HFFc6 (cell line): Measurements from ENCODE around the gene SLC1A3. TPM values are rescaled to one million over a fixed set of nuclear protein-coding genes. Genes with fewer than 3 reads are reported as not detected.

ENCODE experiments used
- DNase-seq: peaks from one replicate; pipeline ENCODE4 v3.0.0-alpha.2; 2018
- H3K27ac Mint-ChIP-seq: 2 replicates; pipeline ENCODE4 v1.8.0; 2020; ENCODE audit warnings: mild to moderate bottlenecking, mixed read lengths
- H3K27me3 Mint-ChIP-seq: 2 replicates; pipeline ENCODE4 v1.8.0; 2021; ENCODE audit warnings: mild to moderate bottlenecking, moderate library complexity, mixed read lengths; ENCODE audit not compliant: insufficient read depth
- H3K36me3 Mint-ChIP-seq: 2 replicates; pipeline ENCODE4 v1.8.0; 2021; ENCODE audit warnings: low read depth, mixed read lengths
- H3K4me1 Mint-ChIP-seq: 2 replicates; pipeline ENCODE4 v1.8.0; 2020; ENCODE audit warnings: low read depth, mixed read lengths
- H3K4me3 Mint-ChIP-seq: 2 replicates; pipeline ENCODE4 v1.8.0; 2020; ENCODE audit warnings: mild to moderate bottlenecking, moderate library complexity, mixed read lengths
- H3K9me3 Mint-ChIP-seq: 2 replicates; pipeline ENCODE4 v1.8.0; 2020; ENCODE audit warnings: mild to moderate bottlenecking, mixed read lengths
- total RNA-seq, 6 experiments: library from RNA; stranded (reverse); fragmentation: NEBNext Ultra II Directional; extraction: Animal tissue kit (Norgen Biotek cat#: 25700); gene quantifications; 2 replicates in 1 of 6; 3 replicates in 5 of 6; pipeline ENCODE4 v1.2.3, GENCODE V29; 2021
- TF ChIP-seq, protein P1 (sequence below): fragments of 200-600 bp; sonication (generic); IDR thresholded peaks from 2 replicates; pipeline ENCODE4 v1.5.0; 2021; ENCODE audit warnings: antibody characterized with exemption, mild to moderate bottlenecking

SLC1A3 gene
- total RNA-seq, 6 experiments from 2014 or later = 0.14 TPM; not detected in 5

GRCh38 chr5:36648426-36648825 lies 42.0 kb downstream of the SLC1A3 start:
- TF ChIP-seq, protein P1, sequence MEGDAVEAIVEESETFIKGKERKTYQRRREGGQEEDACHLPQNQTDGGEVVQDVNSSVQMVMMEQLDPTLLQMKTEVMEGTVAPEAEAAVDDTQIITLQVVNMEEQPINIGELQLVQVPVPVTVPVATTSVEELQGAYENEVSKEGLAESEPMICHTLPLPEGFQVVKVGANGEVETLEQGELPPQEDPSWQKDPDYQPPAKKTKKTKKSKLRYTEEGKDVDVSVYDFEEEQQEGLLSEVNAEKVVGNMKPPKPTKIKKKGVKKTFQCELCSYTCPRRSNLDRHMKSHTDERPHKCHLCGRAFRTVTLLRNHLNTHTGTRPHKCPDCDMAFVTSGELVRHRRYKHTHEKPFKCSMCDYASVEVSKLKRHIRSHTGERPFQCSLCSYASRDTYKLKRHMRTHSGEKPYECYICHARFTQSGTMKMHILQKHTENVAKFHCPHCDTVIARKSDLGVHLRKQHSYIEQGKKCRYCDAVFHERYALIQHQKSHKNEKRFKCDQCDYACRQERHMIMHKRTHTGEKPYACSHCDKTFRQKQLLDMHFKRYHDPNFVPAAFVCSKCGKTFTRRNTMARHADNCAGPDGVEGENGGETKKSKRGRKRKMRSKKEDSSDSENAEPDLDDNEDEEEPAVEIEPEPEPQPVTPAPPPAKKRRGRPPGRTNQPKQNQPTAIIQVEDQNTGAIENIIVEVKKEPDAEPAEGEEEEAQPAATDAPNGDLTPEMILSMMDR = no peak
- DNase-seq = no peak
- Mint-ChIP-seq H3K9me3 (no peaks in the 10 kb centered on the region), H3K36me3 (no peaks in the 10 kb centered on the region), H3K27me3 (peaks cover 6% of the 10 kb centered on the region), H3K4me3 (no peak overlapping the region), H3K27ac (no peak overlapping the region), H3K4me1 (peaks cover 10% of the 10 kb centered on the region)

- H3K36me3 Mint-ChIP-seq = no peaks in the 10 kb centered on the region
- TF ChIP-seq, protein P1 = no peak
- no peak for DNase-seq
These were observed 45.6 kb downstream of the SLC1A3 start for GRCh38 chr5:36651761-36652685.

GRCh38 chr5:36653044-36653705 lies 46.8 kb downstream of the SLC1A3 start:
- H3K4me1 Mint-ChIP-seq = peaks cover 27% of the 10 kb centered on the region
- no peak overlapping the region for H3K4me3 Mint-ChIP-seq
- peaks cover 10% of the 10 kb centered on the region for H3K27me3 Mint-ChIP-seq
- TF ChIP-seq, protein P1 = no peak
- no peaks in the 10 kb centered on the region for H3K36me3 Mint-ChIP-seq
- no peak for DNase-seq
- no peaks in the 10 kb centered on the region for H3K9me3 Mint-ChIP-seq
- no peak overlapping the region for H3K27ac Mint-ChIP-seq

More at GRCh38 chr5:36651761-36652685, 45.6 kb downstream of the SLC1A3 start:
- Mint-ChIP-seq H3K9me3 (no peaks in the 10 kb centered on the region), H3K27me3 (peaks cover 10% of the 10 kb centered on the region), H3K27ac (no peak overlapping the region), H3K4me3 (no peak overlapping the region), H3K4me1 (peaks cover 15% of the 10 kb centered on the region)

- H3K4me3 Mint-ChIP-seq = no peak overlapping the region
- TF ChIP-seq, protein P1 = no peak
- peaks cover 41% of the 10 kb centered on the region for H3K4me1 Mint-ChIP-seq
- peaks cover 10% of the 10 kb centered on the region for H3K27me3 Mint-ChIP-seq
- H3K36me3 Mint-ChIP-seq = no peaks in the 10 kb centered on the region
- H3K9me3 Mint-ChIP-seq = no peaks in the 10 kb centered on the region
- no peak overlapping the region for H3K27ac Mint-ChIP-seq
- no peak for DNase-seq
These were observed 48.2 kb downstream of the SLC1A3 start for GRCh38 chr5:36654564-36654963.

- Mint-ChIP-seq H3K4me1 (peaks cover 43% of the 10 kb centered on the region), H3K27me3 (peaks cover 10% of the 10 kb centered on the region), H3K4me3 (no peak overlapping the region), H3K27ac (no peak overlapping the region), H3K9me3 (no peaks in the 10 kb centered on the region), H3K36me3 (no peaks in the 10 kb centered on the region)
- TF ChIP-seq, protein P1 = no peak
- no peak for DNase-seq
These were observed 48.8 kb downstream of the SLC1A3 start for GRCh38 chr5:36655161-36655560.
